D341Med (cell line): ENCODE results near the gene FAIM.
"Not testable (repeated sequence)": the region's sequence is repeated elsewhere in the genome, so short reads cannot be mapped to it uniquely, and the experiment has no call there.

ENCODE experiments used
- DNase-seq: peaks from one replicate; pipeline ENCODE4 v3.0.0; 2012; ENCODE audit warnings: low spot score

FAIM gene

GRCh38 chr3:138608322-138609135 is at the start of gene FAIM:
Gene FAIM (plus strand): TSS chr3:138608771. CDS start chr3:138619727, 10,956 bp downstream.
- peak; percentile 91 for DNase-seq

GRCh38 chr3:138559134-138559533 is 49.4 kb upstream of the FAIM start:
- no peak for DNase-seq

GRCh38 chr3:138560501-138560900 is 48.1 kb upstream of the FAIM start:
- no peak for DNase-seq

- DNase-seq: not testable (repeated sequence)
Observed at GRCh38 chr3:138562902-138563301, 45.7 kb upstream of the FAIM start.

- not testable (repeated sequence) for DNase-seq
Observed at GRCh38 chr3:138566293-138566692, 42.3 kb upstream of the FAIM start.

- no peak for DNase-seq
Observed at GRCh38 chr3:138567403-138567802, 41.2 kb upstream of the FAIM start.

GRCh38 chr3:138569090-138569489 is 39.5 kb upstream of the FAIM start:
- no peak for DNase-seq

GRCh38 chr3:138569624-138570023 is 38.9 kb upstream of the FAIM start:
- DNase-seq: not testable (repeated sequence)

GRCh38 chr3:138573138-138573537 is 35.4 kb upstream of the FAIM start:
- DNase-seq: no peak

GRCh38 chr3:138578141-138578540 is 30.4 kb upstream of the FAIM start:
- no peak for DNase-seq

GRCh38 chr3:138578961-138579574 is 29.5 kb upstream of the FAIM start:
- DNase-seq: no peak

- no peak for DNase-seq
Observed at GRCh38 chr3:138587374-138587773, 21.2 kb upstream of the FAIM start.

- DNase-seq: no peak
Observed at GRCh38 chr3:138588445-138588844, 20.1 kb upstream of the FAIM start.

- no peak for DNase-seq
Observed at GRCh38 chr3:138591392-138591791, 17.2 kb upstream of the FAIM start.

- peak; percentile 36 for DNase-seq
Observed at GRCh38 chr3:138593488-138594149, 15.0 kb upstream of the FAIM start.

GRCh38 chr3:138594150-138594934 is 14.2 kb upstream of the FAIM start, which contains the start of gene CEP70:
Gene CEP70 (minus strand): TSS chr3:138594260. CDS start chr3:138572927, 21,333 bp downstream.
- DNase-seq: peak; percentile 94

- DNase-seq: no peak
Observed at GRCh38 chr3:138594935-138595610, 13.5 kb upstream of the FAIM start.

GRCh38 chr3:138597186-138597976 is 11.2 kb upstream of the FAIM start:
- DNase-seq: not testable (repeated sequence)

- DNase-seq: no peak
Observed at GRCh38 chr3:138598534-138598933, 10.0 kb upstream of the FAIM start.

GRCh38 chr3:138600100-138600745 is 8.3 kb upstream of the FAIM start:
- no peak for DNase-seq
